ENCODE measurements around the gene ANKRD23. TPM values are rescaled to one million over a fixed set of nuclear protein-coding genes. Genes with fewer than 3 reads are reported as not detected.

ANKRD23 gene
- total RNA-seq, 1 donor from 2014 or later = 12.5 TPM

DNA sequence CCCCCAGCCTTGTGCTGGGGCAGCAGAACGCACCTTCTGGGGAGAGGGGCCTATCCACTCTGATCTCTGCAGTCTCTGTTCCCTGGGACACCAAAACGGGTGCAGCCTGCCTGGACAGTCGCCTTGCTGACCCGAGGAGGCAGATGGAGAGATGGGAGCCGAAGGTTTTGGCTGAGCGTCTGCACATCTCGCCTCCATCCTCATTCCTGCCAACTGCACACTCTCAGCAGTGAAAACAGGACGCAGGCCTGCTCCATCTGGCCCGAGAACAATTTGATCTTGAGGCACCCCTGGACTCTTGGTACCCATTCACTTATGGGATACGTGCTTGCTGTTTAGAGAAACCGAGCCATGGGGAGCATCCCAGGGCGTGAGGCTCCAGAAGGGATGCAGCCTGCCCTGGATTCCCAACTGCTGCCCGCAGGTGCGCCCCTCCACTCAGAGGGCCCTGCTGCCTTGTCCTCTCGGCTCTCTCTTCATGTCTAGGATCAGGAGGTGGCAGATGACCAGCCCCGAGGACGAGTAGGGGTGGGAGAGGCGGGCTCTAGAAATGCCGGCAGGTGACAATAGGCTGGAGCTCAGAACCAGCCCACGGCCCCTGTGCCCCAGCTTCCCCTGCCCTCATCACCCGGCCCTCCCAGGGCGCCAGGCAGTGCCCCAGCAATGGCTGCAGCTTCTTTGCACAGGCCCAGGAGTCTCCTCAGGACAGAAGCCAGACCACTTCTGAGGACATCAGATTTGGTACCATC is 35.1 kb upstream of the ANKRD23 start:
- Mint-ChIP-seq H3K27ac (no peak overlapping the region), H3K4me3 (no peak overlapping the region), H3K9me3 (no peaks in the 10 kb centered on the region), H3K27me3 (ENCODE audit: low read depth) (no peaks in the 10 kb centered on the region), H3K36me3 (no peaks in the 10 kb centered on the region), H3K4me1 (peaks cover 62% of the 10 kb centered on the region)
- no peak for DNase-seq (ENCODE audit: low spot score in 2 of 2, unreplicated experiment in 2 of 2)
- TF ChIP-seq CTCF (IDR thresholded peaks at IDR 0.05; ENCODE audit: unreplicated experiment) = no peak

- Mint-ChIP-seq H3K27ac (no peak overlapping the region), H3K9me3 (no peaks in the 10 kb centered on the region), H3K4me3 (no peak overlapping the region), H3K36me3 (no peaks in the 10 kb centered on the region), H3K4me1 (peaks cover 70% of the 10 kb centered on the region), H3K27me3 (ENCODE audit: low read depth) (no peaks in the 10 kb centered on the region)
- no peak for DNase-seq (ENCODE audit: low spot score in 2 of 2, unreplicated experiment in 2 of 2)
- TF ChIP-seq CTCF (IDR thresholded peaks at IDR 0.05; ENCODE audit: unreplicated experiment) = no peak
Observed at GRCh38 chr2:96878171-96878570, 34.4 kb upstream of the ANKRD23 start.

GRCh38 chr2:96877631-96878092 is 33.8 kb upstream of the ANKRD23 start:
- no peak overlapping the region for H3K4me3 Mint-ChIP-seq
- no peak for TF ChIP-seq CTCF (IDR thresholded peaks at IDR 0.05; ENCODE audit: unreplicated experiment)
- peaks cover 72% of the 10 kb centered on the region for H3K4me1 Mint-ChIP-seq
- no peaks in the 10 kb centered on the region for H3K36me3 Mint-ChIP-seq
- DNase-seq (ENCODE audit: low spot score in 2 of 2, unreplicated experiment in 2 of 2) = no peak
- H3K27ac Mint-ChIP-seq = no peak overlapping the region
- H3K9me3 Mint-ChIP-seq = no peaks in the 10 kb centered on the region
- no peaks in the 10 kb centered on the region for H3K27me3 Mint-ChIP-seq (ENCODE audit: low read depth)

GRCh38 chr2:96877042-96877451 is 33.2 kb upstream of the ANKRD23 start:
- no peak for TF ChIP-seq CTCF (IDR thresholded peaks at IDR 0.05; ENCODE audit: unreplicated experiment)
- H3K27me3 Mint-ChIP-seq (ENCODE audit: low read depth) = no peaks in the 10 kb centered on the region
- H3K9me3 Mint-ChIP-seq = no peaks in the 10 kb centered on the region
- peaks cover 72% of the 10 kb centered on the region for H3K4me1 Mint-ChIP-seq
- H3K36me3 Mint-ChIP-seq = no peaks in the 10 kb centered on the region
- H3K27ac Mint-ChIP-seq = no peak overlapping the region
- H3K4me3 Mint-ChIP-seq = no peak overlapping the region
- DNase-seq (ENCODE audit: low spot score in 2 of 2, unreplicated experiment in 2 of 2) = no peak

DNA sequence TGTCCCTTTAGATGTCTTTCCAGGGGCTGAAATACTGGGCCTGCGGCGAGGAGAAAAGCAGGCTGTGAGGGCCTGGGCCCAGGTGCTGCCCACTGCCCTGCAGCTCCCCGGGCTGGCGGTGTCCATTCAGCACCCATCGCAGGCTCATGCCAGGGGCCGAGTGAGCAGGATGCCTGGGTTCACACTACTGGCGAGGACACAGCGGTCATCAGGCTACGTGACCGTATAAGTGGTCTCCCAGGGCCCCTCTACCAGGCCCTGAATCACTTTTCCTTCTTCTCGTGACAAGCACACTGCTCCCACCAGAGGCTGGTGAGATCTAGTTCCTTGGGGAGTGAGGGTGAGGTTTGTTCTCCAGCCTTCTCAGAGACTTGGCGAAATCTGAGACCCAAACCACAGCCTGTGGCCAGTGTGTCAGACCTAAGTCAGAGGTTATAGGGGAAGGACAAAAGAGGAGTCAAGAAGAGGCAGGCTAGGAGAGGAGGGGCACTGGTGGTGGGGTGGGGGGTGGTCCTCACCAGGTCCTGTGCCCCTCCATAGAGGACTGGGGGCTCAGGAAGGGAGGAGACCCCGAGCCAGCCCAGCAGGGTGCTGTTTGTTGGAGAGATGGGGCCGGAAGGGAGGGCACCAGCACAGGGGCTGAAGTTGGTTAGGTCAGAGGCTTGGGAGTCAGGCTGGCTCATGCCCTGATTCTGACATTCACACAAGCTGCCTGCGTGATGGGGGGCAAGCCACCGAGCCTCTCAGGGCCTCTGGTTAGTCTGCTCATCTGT is 32.6 kb upstream of the ANKRD23 start:
- Mint-ChIP-seq H3K27me3 (ENCODE audit: low read depth) (no peaks in the 10 kb centered on the region), H3K36me3 (no peaks in the 10 kb centered on the region), H3K4me3 (no peak overlapping the region), H3K9me3 (no peaks in the 10 kb centered on the region), H3K4me1 (peaks cover 66% of the 10 kb centered on the region), H3K27ac (peak overlapping the region; percentile 69)
- no peak for TF ChIP-seq CTCF (IDR thresholded peaks at IDR 0.05; ENCODE audit: unreplicated experiment)
- DNase-seq (ENCODE audit: low spot score in 2 of 2, unreplicated experiment in 2 of 2) = no peak

Data from mesothelial cell of epicardium (in vitro differentiated cells).